Measurements from ENCODE around the gene ATP6V1B1.

- TF ChIP-seq FOXJ3 (CRISPR knock-in tag; IDR thresholded peaks at IDR 0.05; ENCODE audit: borderline replicate concordance) (no peak), GABPB1 (CRISPR knock-in tag; IDR thresholded peaks at IDR 0.05) (no peak), ZNF317 (CRISPR knock-in tag; IDR thresholded peaks at IDR 0.05; ENCODE audit: borderline replicate concordance, low read depth) (no peak), PRDM15 (CRISPR knock-in tag; IDR thresholded peaks at IDR 0.05) (no peak), ZNF121 (CRISPR knock-in tag; IDR thresholded peaks at IDR 0.05) (no peak), ZNF232 (CRISPR knock-in tag; IDR thresholded peaks at IDR 0.05) (no peak)
- TF ChIP-seq, protein P1, sequence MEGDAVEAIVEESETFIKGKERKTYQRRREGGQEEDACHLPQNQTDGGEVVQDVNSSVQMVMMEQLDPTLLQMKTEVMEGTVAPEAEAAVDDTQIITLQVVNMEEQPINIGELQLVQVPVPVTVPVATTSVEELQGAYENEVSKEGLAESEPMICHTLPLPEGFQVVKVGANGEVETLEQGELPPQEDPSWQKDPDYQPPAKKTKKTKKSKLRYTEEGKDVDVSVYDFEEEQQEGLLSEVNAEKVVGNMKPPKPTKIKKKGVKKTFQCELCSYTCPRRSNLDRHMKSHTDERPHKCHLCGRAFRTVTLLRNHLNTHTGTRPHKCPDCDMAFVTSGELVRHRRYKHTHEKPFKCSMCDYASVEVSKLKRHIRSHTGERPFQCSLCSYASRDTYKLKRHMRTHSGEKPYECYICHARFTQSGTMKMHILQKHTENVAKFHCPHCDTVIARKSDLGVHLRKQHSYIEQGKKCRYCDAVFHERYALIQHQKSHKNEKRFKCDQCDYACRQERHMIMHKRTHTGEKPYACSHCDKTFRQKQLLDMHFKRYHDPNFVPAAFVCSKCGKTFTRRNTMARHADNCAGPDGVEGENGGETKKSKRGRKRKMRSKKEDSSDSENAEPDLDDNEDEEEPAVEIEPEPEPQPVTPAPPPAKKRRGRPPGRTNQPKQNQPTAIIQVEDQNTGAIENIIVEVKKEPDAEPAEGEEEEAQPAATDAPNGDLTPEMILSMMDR (IDR thresholded peaks at IDR 0.05) = peak; percentile 62; the same call in 1 of the 2 replicates
Observed at GRCh38 chr2:70948337-70949003, 12.8 kb downstream of the ATP6V1B1 start.
